ENCODE measurements around the gene FARS2. TPM values are rescaled to one million over a fixed set of nuclear protein-coding genes. Genes with fewer than 3 reads are reported as not detected.

The FARS2 gene
- total and polyA plus RNA-seq, 11 donors: 11.4 to 24.6 (median 20.5) TPM

DNA sequence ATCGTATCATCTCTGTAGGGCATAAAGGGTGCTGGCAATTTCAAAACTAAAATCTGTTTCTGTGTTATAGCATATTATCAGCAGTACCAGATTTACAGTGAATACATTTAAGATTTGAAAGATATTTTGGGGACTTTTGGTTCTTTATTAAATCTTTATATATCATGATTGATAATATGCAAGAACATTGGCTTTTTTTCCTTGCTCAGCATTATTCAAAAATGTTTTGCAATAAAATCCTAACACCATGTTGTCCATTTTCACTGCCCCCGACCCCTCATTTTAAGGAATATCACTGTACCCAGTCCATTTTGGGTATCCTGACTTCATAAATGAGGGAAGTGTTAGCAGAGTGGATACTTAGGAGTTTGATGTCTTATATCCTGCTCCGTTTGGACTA, 16.3 kb downstream of the FARS2 start:
- no peak for DNase-seq
- peaks cover 0 to 8% (median 0%) of the 10 kb centered on the region in 12 donors for H3K4me1 ChIP-seq

DNA sequence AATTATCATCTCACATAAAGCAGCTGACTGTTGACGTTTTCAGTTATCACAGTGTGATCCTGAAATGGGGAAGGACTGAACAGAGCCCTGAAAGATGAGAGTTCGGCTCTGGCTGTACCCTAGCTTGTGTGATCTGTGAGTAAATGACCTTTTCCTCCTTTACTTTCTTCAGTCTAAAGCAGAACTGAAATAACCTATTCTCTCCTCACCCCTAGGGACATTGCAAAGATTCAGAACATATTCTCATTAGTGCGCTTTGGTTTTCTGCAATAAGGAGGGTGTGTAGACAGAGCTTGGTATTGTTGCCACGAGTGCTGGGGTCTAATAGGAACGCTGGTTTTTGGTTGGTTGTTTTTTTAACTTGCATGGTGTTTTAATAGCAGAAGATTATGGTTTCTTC, 16.7 kb downstream of the FARS2 start:
- TF ChIP-seq, protein P1, sequence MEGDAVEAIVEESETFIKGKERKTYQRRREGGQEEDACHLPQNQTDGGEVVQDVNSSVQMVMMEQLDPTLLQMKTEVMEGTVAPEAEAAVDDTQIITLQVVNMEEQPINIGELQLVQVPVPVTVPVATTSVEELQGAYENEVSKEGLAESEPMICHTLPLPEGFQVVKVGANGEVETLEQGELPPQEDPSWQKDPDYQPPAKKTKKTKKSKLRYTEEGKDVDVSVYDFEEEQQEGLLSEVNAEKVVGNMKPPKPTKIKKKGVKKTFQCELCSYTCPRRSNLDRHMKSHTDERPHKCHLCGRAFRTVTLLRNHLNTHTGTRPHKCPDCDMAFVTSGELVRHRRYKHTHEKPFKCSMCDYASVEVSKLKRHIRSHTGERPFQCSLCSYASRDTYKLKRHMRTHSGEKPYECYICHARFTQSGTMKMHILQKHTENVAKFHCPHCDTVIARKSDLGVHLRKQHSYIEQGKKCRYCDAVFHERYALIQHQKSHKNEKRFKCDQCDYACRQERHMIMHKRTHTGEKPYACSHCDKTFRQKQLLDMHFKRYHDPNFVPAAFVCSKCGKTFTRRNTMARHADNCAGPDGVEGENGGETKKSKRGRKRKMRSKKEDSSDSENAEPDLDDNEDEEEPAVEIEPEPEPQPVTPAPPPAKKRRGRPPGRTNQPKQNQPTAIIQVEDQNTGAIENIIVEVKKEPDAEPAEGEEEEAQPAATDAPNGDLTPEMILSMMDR (IDR thresholded peaks at IDR 0.05): no peak
- TF ChIP-seq POLR2A (IDR thresholded peaks at IDR 0.05): no peak
- Histone ChIP-seq H3K4me3 (no peak overlapping the region), H3K36me3 (no peaks in the 10 kb centered on the region), H3K27ac (no peak overlapping the region), H3K9me3 (no peaks in the 10 kb centered on the region), H3K4me1 (peaks cover 0 to 8% (median 0%) of the 10 kb centered on the region in 12 donors), H3K27me3 (no peaks in the 10 kb centered on the region)
- intact Hi-C loops (cut with DNase I): no loop called here
- WGBS, 4 donors: 89 to 92% (median 90%) methylated on average over 5 of the region's 5 CpGs
- no peak for ATAC-seq
- no peak for DNase-seq

More for the DNA sequence above, 16.3 kb downstream of the FARS2 start:
- 91 to 97% (median 94%) methylated on average over 3 of the region's 3 CpGs for WGBS, 4 donors
- intact Hi-C loops (cut with DNase I): no loop called here
- Histone ChIP-seq H3K9me3 (no peaks in the 10 kb centered on the region), H3K36me3 (peaks cover 0 to 2% (median 0%) of the 10 kb centered on the region in 9 donors), H3K27ac (no peak overlapping the region), H3K4me3 (no peak overlapping the region), H3K27me3 (no peaks in the 10 kb centered on the region)
- ATAC-seq: no peak
- no peak for TF ChIP-seq POLR2A (IDR thresholded peaks at IDR 0.05)
- TF ChIP-seq, protein P1 (IDR thresholded peaks at IDR 0.05): no peak

DNA sequence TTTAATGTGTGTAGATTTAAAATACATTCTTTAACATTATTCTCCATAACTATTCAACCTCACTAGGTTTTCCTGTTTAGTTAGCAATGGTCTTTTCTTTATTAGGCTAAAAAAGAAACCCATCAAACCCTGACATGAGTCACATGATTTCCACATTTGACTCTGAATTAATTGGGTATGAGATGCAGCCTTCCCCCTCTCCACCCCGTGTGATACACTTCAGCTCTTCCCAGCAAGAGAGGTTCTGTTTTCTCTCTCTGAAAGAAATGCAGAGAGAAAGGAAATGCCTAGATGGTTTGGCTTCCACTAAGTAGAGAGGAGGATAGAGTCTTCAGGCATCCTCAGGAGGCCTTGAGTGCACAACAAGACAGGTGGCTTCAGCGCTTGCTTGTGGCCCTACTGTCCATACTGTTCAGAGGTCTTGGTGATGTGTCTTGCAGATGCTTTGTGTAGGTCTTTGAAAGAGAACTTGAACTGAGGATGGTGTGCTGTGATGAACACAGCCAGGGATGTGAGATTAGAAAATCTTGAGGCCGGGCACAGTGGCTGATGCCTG, 17.3 kb downstream of the FARS2 start:
- intact Hi-C loops (cut with DNase I): no loop called here

DNA sequence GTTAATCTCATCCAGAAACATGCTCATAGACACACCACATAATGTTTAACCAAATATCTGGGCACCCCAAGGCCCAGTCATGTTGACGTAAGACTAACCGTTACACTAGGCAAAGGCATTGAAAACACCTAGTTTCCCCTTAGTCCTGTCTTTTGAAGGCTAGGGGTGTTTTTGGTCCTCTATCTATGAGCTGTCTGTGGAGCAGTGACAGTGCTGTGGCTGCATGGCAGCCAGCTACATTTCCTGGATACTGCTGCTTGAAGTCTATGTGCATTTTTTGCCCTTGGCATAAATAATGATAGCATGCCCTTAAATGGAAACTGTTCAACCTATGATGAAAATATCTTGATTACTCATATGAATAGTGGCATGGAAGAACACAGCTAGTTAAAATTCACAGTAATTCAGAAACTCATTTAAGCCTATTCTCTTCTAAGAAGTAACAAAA, 18.6 kb downstream of the FARS2 start:
- Histone ChIP-seq H3K4me3 (no peak overlapping the region), H3K4me1 (peaks cover 0 to 8% (median 0%) of the 10 kb centered on the region in 12 donors), H3K36me3 (no peaks in the 10 kb centered on the region), H3K9me3 (no peaks in the 10 kb centered on the region), H3K27me3 (no peaks in the 10 kb centered on the region), H3K27ac (no peak overlapping the region)
- 94 to 97% (median 97%) methylated on average over 2 of the region's 2 CpGs for WGBS, 4 donors
- ATAC-seq (no peak), DNase-seq (no peak)
- TF ChIP-seq POLR2A (IDR thresholded peaks at IDR 0.05): no peak
- TF ChIP-seq, protein P1 (IDR thresholded peaks at IDR 0.05): no peak
- intact Hi-C loops (cut with DNase I): loop anchor here in 1 of 10 donors (10.0 kb wide), 1 partner anchor 95 kb away; no protein-coding TSS in a partner anchor

More for the DNA sequence above, 17.3 kb downstream of the FARS2 start:
- Histone ChIP-seq H3K4me1 (peaks cover 0 to 8% (median 0%) of the 10 kb centered on the region in 12 donors), H3K27ac (no peak overlapping the region), H3K9me3 (no peaks in the 10 kb centered on the region), H3K4me3 (no peak overlapping the region), H3K27me3 (no peaks in the 10 kb centered on the region), H3K36me3 (no peaks in the 10 kb centered on the region)
- ATAC-seq (no peak), DNase-seq (no peak)
- WGBS, 4 donors: 93% methylated on average over 3 of the region's 3 CpGs
- TF ChIP-seq, protein P1 (IDR thresholded peaks at IDR 0.05): no peak
- TF ChIP-seq POLR2A (IDR thresholded peaks at IDR 0.05): no peak
